GM21786 (cell line): ENCODE data around the gene ELMO2.

ENCODE experiments used
- ATAC-seq: cut with Tn5 transposase; IDR thresholded peaks from one replicate; pipeline ENCODE4 v1.9.1; 2021; ENCODE audit not compliant: unreplicated experiment

The ELMO2 gene

DNA sequence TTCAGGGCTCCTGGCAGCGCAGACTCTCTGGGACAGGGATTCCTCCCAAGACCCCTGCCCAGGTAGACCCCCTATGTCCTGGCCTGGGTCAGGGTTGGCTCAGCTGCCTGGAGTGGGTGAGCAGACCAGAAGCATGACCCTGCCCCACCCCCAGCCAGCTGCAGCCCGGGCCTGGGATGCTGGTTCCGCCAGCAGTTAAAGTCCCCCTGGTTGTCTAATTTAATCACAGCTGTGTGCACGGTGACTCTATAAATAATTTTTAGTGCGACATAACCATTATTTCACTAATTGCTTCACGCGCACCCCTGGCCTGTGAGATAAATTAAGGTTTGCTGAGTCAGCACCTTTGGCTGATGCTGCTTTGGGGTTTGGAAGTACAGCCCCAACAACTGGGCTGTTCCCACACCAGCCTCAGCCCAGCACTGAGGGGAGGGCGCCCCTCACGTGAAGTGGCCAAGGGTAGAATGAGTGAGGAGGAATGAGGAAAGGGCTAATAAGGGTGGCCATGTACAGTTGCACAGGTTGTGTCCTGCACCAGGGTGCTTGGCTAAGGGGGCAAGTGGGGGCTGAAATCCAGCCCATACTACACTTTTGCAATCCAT, 72.0 kb downstream of the ELMO2 start:
- no peak for ATAC-seq

DNA sequence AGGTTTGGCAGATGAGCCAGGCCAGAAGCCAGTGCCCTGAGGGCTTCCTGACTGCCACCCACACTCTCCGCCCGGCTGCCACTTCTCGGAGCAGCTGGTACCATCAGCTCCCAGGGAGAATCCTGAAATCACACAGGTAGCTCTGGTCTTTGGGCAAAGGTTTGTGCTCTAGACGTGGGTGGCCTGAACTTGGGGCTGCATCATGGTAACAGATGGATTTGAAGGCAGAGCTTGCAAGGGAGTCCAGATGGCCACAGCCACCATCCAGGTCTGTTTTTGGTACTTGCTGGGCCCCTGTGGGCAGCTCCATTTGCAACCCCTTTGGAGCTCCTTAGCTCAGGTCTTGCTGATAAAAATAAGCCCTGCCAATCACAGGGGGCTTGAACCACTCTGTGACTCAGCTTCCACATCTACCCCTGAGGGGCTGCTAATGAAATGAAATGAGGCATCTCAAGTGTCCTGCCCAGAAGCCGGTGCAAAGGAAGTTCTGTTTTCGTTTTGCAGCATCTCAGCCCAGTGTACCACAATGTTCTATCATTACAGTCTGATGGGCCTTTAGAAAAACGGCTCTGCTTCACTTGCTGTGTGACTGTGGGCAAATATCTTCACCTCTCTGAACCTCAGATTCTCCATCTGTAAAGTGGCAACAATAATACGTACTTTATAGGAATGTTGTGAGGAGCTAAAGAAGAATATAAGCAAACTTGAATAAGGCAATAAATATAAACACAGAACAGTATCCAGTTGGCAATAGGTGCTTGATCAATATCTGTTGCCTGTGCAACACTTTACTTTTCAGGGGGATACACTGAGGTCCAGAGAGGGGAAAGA, 73.0 kb downstream of the ELMO2 start:
- no peak for ATAC-seq

DNA sequence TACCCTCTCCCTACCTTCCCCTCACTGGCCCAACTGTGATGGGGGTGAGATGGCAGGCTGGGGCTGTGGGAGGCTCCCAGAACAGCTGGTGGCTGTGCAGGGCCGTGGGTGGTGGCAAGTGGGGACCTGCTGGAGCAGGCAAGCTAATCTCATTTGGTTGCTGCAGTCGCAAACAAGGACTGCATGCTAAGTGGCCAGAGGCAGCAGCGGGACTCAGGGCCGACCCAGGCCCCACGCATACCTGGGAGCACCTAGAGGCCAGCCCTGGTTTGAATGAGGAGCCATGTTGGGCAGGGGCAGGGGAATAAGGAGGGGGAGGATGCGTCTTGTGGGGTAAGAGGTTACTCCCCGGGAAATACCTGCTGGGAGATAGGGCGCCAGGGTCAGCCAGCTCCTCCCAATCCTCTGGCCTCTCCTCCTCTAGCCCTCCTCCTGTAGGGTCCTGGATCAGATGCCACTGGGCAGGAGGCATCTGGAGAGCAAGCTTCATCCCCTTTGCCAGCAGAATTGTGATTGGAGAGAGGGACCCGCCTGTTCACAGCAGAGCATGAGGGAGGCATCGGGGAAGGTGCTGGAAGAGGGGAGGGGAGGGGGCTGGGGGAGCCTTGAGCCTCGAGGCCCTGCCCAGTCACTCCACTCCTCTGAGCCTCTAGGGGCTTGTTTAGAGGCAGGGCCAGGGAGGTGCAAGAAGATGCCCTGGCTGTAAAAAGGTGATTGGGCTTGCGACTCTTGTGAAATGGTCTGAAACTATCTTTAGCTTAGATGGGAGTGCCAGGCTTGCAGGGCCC, 73.8 kb downstream of the ELMO2 start:
- ATAC-seq = no peak

DNA sequence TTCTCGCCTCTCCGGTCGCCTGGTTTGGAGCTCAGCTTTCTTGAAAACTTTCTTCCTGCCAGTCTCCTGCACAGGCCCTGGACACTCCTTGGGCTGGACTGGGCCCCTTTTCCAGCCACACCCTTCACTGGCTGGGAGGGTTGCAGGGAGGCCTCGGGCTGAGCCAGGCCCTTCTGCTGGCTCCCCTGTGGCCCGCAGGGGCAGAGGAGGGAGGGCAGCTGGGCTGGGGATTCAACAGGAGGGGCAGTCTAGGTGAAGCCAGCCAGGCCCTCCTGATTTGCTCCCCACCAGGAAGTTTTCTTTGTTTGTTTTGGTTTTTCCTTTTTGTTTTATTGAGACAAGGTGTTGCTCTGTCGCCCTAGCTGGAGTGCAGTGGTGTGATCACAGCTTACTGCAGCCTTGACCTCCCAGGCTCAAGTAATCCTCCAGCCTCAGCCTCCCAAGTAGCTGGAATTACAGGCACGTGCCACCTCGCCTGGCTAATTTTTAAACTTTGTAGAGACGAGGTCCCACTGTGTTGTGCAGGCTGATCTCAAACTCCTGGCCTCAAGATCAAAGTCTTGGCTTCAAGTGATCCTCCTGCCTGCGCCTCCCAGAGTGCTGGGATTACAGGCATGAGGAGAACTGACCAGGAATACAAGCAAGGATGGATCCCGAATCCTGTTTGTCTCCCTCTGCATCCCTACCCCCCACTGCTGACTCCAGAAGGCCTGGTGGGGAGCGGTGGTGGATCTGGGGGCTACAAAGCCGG, 74.6 kb downstream of the ELMO2 start:
- ATAC-seq = no peak

DNA sequence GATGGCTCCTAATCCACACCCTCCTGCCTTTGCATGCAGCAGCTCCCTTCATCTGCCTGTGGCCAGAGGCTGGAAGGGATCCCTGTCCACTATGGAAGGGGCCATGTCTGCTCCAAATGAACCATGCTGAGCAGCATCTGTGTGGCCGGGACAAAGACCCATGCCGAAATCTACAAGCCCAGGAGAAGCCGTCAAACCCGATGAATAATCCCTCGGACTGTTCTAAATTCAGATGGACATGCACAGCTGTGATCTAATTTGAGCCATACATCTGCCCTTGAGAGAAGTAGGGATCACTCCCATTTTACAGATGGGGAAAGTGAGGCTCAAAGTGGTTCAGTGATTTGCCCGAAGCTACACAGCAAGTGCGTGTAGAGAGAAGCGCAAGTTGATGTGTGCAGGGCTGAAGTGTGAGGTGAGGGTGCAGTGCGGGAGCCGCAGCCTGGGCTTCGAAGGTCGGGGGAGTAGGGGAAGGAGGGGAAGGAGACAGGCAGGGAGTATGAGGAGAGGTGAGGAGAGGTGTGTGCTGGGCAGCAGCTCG, 75.5 kb downstream of the ELMO2 start:
- no peak for ATAC-seq

DNA sequence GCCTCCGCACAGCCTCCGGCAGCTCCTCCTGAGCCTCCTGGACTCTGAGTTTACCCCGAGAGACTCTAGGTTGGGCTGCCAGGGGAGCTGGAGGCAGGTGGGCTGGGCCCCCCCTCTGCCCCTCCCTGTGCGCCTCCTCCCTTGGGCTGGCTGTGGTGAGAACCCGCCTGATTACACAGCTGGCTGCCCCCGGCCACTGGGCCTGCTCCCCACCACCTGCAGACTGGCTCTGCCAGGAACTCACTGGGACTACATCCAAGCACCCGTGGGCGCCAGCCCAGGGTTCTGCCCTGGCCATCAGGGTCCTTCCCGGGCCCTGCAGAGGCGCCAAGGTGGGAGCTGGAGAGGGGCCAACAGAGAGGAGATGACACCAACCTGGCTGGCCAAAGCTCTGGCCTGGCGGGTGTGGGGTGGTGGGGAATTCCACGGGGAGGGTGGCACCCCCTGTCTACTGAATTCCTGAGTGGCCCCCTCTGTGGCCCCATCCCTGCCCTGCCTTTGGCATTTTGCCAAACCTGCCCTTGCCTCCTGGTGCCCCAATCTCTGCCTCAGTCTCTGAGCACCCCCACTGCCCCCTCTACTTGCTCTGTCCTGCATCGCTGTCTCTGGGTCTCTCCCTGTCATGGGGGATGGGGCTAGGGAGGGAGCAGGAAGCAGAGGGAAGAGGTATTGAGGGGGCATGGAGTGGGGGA, 76.2 kb downstream of the ELMO2 start:
- ATAC-seq = no peak

DNA sequence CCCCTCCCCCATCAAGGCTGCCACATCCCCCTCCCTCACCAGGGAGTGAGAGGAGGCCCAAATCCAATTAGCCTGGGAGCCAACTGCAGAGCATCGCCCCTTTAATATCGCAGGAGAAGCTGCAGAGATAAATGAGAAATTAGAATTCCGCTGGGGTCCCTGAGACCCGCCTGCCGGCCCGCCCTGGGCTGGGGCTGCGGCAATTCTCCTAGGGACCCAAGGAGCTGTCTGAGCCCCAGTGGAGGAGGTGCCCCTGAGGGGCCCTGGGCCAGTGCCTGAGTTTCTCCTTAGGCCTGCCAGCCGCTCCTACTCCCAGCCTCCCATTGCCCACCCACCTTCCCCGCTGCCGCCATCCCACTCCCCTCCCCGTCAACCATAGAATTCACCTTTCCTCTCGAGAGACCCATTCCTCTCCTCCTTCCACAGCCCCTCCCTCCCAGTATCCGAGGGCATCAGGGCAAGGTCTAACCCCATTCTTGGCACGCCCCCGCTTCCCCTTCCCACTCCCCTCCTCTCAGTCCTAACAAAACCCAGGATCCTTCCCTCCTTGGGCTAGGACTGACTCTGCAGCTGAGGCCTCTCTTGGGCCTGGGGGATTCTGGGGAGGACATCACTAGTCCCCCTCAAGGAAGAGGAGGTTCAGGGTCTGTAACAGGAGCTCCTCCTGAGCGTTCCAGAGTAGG, 78.1 kb downstream of the ELMO2 start:
- ATAC-seq = no peak

DNA sequence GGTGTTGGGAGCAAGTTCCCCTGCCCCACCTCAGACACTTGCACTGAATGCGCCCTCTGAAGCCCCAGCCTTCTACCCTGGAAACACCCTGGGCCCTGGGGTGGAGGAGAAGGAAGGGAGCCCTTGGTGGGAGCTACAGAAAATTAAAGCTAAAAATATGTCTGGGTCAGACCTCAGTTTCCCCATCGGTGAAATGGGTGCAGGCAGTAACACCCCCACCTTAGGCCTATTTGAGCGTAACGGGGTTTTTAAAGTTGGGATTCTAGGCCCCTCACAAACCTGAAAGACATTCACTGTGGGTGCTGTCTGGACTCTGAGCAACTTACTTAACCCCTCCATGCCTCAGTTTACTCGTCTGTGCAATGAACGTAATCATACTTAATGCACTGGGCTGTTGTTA, 78.9 kb downstream of the ELMO2 start:
- no peak for ATAC-seq

DNA sequence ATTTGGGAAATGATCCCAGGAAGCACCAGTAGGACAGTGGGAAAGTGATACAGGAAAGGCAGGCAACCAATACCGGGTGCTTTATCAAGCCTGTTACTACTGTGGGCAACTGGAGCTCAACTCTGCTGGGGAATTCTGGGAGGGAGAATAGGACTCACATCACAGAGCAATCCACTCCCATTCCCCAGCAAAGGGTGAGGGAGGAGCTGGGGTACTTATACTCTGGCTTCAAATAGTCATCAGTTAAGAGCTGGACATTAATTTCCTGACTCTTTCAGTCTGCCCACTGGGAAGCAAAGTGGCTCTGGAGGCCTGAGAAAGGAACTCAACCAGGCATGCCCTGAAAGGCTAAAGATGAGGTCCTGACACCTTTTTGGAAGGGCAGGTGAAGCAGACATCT, 80.6 kb downstream of the ELMO2 start:
- no peak for ATAC-seq

DNA sequence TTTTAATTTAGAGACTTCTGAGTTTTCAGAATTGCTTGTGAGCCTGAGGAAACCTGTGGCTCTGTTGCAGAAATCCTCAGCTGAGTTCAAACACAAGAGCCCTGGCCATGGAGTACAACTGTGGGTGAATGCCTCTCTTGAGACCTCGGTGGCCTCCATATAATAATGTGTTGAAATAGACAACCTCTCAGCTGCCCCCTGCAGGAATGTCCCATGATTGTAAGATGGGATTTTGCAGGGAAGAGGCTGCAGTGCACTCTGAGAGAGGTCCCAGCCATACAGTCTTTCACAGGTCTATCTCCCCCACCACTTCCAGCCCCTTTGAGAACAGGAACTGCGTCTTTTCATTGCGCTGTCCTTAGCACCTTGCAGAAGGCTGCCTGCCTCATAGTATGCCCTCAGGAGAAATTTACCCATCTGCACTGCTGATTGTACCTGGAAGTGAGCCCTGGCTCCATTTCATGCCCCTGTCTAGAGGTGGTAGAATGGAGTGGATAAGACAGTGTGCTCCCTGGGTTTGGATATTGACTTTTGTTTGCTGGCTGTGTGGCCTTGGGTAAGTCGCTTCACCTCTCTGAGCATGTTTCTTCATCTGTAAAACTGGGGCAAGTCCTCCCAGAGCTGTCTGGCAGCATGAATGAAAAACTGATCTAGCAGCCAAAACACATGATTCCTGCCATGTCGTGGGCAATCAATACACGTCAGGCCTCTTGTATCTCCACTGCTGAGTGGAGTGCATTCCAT, 81.3 kb downstream of the ELMO2 start:
- ATAC-seq = no peak

DNA sequence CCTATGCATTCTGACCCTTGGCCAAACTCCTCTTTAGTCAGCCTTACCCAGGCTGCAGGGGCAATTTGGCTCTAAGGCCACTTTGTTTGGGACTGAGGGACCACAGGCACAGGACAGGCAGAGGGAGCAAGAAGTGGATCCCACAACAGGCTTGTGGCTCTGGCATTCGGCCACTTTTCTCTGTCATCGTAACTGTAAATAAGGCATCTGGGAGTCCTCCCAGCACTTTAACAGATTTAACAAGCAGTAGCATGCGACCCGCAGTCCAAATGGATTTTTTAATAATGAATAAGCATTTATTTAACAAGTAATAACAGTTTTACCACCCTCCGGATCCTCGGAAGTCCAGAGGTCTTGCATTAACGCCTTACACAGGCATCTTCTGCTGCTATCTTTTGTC, 82.0 kb downstream of the ELMO2 start:
- no peak for ATAC-seq

DNA sequence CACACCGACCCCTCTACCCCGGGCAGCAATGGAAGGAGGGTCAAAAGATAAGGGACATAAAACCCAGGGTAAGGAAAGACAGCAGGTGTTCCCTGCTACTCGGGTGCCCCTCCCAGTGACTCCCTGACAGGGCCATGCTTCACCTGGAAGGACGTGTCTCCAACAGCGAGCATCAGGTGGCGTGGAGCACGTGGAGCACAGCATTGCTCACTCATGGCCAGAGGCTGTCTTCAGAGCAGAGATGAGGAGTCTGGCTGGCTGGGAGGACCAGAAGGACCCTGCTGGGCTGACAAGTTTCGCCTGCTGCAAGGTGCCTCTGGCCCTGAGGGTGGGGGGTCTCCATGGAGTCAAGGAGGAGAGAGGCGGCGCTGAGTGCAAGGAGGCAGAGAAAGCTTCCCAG, 82.9 kb downstream of the ELMO2 start:
- no peak for ATAC-seq

DNA sequence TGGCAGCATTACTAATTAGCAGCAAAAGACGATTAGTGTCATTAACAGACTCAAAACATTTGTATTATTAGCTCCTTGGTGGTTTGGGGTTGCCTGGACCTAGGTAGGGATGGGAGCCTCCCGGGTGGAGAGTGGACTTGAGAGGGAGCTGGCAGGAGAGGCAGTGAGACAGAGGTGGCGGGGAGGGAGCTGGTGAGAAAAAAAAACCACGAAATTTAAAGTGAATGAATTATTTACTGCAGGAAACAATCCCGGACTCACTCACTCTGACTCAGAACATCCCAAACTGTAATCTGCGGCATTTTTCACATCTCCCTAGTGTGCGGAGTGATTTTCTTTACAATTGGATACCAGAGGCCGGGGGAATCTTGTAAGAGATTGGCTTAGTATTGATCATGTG, 83.8 kb downstream of the ELMO2 start:
- no peak for ATAC-seq

DNA sequence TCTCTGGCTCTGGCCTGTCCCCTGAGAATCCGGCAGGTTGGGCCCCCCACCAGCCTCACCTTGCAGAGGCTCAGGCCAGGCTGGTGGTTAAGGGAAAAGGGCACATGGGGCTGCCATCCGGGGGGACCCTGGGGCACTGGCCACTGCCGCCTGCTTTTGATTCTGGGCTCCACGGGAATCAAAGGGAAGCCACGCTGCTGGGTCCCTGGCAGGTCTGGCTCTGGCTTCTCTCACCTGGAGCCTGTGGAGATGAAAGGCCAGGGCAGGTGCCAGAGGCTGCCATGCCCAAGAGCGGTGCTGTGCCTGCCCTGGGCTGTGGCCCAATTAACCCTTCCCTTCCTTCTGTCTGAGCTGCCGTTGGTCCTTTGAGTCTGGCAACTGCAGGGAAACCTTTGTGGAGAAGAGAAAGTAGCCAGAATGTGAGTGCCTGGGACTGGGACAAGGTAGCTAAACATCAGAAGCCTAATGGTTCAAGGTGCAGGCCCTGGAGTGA, 88.7 kb downstream of the ELMO2 start:
- ATAC-seq = no peak

DNA sequence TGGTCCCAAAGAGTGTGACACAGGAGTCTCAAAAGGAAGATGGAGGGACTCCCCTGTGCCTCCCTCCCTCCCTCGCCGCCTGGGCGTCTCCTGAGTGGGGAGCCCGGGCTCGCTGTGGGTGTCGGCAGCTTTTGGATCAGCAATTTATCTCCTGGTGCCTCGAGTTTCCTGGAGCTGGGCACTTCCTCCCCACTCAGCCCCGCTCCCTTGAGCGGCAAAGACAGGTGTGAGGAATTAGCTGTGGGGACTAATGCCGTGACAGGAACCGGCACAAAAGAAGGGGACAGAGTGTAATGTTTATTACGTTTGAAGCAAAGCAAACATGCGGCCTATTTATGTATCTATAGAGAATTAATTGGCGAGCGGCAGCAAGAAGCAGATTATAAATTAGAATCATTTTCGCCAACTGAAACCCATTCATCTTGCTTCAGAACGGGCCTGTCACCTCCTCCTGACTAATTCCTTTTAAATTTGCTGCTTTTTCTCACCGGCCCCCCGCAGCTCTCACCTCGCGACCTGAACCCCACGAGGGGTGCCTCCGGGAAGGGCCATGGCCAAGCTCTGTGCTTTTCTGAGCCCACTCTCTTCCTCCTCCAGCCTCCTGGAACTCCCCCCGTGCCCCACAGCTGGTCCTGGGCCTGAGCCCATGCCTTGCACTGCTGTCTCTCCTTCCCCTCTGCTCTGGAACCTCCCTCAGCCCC, 89.3 kb downstream of the ELMO2 start:
- ATAC-seq = no peak
